ENCODE results near the gene ROBO4.

ROBO4 gene
- long read RNA-seq, donor 1, partial matches to known transcripts: 0 of 1 reads
- long read RNA-seq, donor 1, other reads (novel, unspliced or antisense): 0 of 1 reads
- long read RNA-seq, donor 2, full-length matches to known transcripts: 1 of 1 reads
- long read RNA-seq, donor 2, partial matches to known transcripts: 0 of 1 reads
- long read RNA-seq, donor 2, other reads (novel, unspliced or antisense): 0 of 1 reads
- long read RNA-seq, donor 3: 0 reads
- long read RNA-seq, donor 4: 0 reads
- long read RNA-seq, donor 5, partial matches to known transcripts: 0 of 1 reads
- long read RNA-seq, donor 5, other reads (novel, unspliced or antisense): 0 of 1 reads
- long read RNA-seq, donor 6, partial matches to known transcripts: 0 of 1 reads
- long read RNA-seq, donor 6, other reads (novel, unspliced or antisense): 0 of 1 reads
- long read RNA-seq, donor 7, partial matches to known transcripts: 5 of 7 reads
- long read RNA-seq, donor 7, other reads (novel, unspliced or antisense): 0 of 7 reads
- long read RNA-seq, donor 8, partial matches to known transcripts: 0 of 2 reads
- long read RNA-seq, donor 8, other reads (novel, unspliced or antisense): 0 of 2 reads

DNA sequence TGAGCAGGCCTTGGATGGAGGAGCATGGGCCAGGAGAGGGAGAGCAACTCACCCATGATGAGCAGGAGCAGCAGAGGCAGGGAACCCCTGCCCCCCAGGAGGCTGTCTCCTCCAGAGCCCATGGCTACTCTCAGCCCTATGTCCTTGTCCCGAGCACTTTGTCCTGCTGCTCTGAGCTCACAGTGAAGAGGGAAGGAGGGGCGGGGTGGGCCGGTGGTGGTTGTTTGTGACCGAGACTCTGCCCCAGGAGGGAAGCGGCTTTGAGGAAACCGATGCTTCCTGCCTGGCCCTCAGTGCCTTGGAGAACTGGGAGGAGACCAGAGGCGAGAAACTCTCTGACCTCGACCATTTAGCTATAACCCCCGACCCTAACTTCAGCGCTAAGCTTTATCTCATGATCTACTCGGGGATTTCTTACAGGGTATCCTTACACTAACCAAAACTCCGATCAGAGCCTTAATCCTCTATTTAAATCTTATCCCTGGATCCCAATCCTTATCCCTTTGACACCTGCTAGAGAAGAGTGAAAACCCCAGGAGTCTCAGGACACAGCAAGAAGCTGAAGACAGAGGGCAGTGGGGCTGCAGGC, at the start of gene ROBO4:
TSS of gene ROBO4 (minus strand) at position 192 of the 589 bp plus-strand sequence. CDS start at position 122, 70 bp downstream.
- no peak for DNase-seq

DNA sequence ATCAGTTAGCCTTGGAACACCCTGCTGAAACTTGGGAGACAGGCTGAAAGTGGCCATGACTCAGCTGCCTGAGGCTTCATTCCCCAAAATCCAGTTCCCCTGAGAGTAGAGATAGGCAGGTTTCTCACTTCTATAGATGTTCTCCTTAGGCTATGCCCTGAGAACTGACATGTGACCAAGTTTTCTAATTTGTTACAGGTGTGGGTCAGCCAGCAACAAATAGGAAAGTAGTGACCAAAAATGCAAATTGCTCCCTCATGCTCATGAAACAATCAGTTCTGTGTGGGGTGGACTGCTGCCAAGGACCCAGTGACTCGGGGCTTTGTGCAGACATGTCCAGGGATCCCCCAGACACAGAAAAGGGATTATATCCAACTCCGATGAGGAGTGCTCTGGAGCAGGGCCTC, 49.1 kb upstream of the ROBO4 start:
- no peak for DNase-seq

DNA sequence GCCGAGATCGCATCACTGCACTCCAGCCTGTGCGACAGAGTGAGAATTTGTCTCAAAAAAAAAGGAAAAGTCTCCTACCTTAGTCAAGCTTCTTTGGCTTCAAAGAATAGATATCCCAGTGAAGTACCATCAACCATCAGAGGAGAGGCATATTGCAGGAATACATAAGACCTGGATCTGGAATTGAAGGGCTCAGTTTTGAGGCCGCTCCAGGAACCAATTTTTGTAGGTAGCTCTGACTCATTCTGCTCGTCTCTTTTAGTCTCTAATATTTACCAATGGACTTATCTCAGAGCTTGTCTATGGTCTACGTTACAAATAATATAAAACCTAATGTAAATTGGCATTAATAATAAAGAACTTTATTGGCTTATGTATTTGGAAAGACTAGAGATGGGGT, 48.2 kb upstream of the ROBO4 start:
- DNase-seq: no peak

DNA sequence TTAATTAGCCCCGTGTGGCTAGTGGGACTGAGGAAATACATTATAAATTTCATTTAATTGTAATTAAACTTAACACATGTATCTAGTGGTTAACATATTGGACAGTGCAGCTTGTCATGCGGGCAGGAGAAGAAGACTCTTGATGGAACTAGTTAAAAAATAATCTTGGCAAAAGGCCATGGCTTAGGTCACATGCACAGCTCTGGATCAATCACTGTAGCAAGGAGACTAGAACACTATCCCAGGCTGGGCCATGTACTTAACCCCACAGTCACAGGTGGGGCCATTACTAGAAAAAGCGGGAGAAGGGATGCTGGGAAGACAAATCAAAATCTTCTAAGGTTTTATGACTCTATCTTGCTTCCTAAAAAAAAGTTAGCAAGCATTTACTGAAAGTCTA, 46.9 kb upstream of the ROBO4 start:
- no peak for DNase-seq

DNA sequence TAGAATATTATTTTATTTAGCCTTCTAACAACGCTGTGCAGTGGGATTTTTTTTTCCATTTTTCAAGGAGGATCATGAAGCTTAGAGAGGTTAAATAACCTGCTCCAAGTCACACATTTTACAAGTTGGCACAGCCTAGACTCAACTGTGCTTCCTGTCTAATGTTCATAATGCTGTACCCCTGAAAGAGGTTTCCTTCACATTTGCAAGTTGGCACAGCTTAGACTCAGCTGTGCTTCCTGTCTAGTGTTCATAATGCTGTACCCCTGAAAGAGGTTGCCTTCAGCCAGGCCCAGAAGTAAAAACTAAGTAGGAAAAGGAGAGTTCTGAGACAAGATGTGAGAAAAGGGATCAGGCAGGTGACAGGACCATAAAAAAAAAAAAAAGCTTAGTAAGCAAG, 46.1 kb upstream of the ROBO4 start:
- no peak for DNase-seq

DNA sequence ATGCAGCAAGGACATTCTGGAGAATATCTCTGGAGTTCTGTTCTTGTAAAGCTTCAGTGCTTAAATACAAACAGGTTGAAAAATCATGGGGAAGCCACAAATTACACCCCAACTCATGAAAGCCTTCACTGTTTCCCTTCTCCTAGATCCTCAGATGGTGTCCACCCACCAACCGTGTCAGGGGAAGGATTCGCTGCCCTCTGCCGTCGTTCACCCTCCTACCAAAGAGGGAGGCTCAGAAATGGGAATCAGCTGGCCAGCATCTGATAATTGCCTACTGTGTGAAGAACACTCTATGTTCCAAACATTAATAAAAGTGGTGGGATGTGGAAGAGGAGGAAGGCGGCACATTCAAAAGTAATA, 45.6 kb upstream of the ROBO4 start:
- no peak for DNase-seq

DNA sequence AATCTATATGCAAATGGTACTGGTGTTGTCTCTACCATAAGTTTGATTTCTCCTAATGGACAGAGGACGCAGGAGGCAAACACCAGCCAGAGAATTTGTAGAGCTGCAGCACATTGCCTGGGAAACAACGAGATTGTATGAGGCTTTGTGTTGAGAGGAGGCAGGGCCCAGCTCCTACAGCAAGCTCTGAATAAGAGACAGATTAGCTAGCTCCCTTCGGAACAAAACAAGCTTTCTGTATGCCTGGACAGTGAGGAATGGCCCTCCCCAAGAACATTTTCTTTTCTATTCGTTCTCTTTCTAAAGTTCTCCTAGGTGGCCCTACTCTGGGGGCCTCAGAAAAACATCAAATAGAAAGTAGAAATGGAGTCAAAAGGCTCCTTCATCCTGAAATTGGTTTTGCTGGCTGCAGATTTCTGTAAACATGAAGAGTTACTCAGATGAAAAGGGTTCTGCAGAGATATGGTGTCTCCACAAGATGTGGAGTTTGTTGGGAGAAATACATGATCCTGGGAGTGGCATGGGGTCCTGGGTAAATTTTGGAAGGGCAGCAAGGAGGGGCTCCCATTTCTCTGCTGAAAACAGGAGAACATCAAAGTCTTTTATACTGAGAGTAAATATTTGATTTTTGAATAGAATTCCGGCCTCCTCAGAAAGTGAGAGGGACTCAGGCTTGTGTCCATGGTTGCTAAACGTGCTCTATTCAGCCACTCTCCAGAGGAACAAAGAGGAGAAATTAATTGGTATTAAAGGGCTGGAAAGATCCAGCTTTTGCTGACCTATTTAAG, 45.0 kb upstream of the ROBO4 start:
- no peak for DNase-seq

DNA sequence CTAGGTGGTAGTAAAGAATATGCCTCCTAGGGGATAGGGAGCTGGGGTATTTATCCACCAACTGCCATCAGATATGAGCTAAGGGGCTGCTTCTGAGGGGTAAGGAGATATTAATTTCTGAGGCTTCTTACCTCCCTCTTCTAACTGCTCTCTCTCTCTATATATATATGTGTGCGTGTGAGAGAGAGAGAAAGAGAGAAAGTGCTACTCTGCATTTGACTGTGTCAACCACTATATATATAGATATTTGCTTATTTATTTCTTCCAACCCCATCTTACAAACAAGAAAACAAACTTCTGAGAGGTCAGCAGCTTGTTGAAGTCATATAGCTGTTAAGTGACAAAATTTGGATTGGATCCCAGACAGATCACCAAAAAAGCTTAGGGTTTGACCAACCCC, 44.0 kb upstream of the ROBO4 start:
- DNase-seq: no peak

DNA sequence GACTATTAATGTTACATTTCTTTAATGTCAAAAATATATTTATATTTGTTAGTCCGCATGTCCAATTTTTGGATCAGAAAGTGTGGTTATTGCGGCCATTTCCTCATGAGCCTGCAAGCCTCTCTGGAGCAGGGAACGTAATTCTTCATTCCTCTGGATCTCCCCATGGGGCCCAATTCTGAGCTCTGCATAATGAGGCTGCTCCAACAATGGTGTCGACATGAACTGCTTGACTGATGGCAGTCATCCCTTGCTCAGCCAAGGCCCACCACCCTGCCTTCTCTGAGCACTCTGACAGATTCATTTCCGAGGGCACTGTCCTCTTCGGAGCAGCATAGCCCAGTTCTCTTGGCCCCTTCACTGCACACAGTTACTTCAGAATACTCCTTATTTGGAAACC, 41.3 kb upstream of the ROBO4 start:
- DNase-seq: no peak

DNA sequence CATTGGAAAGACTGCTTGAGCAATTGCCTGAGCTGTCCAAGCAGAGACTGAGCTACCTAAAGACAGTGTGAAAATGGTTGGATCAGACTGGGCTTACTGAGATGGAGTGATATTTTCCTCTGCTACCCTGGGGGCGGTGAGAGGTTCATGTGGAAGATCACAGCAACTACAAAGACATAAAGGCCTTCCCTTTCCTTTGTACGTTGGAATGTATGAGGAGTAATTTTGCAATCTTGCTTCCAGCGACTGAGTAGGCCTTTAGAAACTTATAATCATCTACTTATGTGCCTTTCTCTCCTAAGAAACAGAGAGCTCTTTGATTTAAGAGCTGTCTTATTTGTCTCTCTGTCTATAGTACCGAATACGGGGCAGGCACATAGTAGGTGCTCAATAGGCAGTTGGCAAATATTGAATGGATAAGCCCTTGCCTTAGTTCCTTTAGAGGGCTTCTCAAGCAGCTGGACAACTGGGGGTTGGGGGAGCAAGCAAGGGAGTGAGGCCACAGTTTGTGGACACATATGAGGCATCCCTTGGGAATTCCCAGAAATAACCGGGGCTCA, 40.6 kb upstream of the ROBO4 start:
- no peak for DNase-seq

DNA sequence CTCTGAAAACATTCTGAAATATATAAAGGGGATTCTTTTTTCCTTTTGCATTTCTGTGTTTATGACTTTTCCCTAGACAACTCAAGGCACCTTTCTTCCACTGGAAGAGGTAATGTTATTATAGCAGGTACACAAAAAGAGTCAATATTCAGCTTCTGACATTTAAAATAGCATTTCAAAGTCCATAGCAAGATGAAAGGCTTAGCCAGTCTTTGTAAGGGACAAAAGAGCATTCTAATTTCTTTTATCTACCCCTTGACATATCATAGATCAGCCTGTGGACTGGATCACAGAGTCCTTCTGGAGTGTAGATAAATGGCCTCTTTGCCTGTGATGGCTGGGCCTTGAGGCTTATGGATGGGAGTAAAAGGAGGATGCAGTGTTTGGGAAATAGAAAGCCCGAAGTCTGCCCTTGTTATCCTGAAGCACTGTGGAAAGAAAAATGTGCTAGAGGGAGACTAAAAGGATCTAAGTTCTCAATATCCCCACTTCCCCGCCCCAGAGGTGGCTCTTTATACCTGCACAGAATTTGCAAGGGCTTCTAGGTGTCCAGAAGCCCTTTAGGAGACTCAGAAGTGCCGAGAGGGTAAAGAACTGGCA, 39.8 kb upstream of the ROBO4 start:
- DNase-seq: no peak

DNA sequence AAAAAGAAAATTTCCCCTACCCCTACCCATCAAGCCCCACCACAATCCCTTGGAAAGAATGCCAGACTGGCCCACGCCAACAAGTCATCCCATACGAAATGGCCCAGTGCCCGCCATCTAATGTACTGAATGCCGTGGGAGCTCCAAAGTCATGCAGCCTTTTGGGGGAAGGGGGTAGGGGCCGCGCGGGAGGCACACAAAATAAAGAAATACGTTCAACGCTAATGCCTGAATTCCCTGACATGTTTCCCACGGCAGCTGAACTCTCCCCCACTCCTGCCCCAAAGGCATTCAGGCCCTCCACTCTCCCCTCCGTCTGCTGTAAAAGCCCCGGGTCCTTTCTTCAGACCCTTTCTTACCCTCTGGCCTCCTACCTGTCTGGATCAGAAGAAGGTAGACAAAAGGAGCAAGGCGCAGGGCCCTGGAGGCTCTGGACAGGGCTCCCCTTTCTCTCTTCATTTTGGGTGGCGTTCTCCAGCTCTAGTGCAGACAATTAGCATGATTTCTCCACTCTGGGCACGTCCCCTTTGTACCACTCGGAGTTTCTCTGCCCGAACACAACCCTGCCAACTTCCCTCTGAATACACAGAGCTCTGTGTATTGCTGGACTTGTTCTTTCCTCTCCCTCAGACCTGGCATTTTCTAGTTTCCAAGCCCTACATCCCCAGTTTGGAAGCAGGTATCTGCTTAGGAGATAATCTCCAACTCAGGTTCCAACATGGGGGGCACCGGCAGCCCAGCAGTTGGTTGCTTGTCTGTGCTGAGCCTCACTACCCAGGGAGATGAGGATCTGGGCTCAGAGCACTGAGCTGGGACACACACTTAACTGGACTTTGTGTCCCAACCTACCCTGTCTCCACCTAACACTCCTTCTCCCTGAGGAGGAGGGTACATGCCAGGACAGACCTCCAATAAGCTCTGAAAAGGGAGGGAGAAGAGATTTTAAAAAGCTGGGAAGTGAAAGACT, 38.2 kb upstream of the ROBO4 start, which contains the start of gene HEPACAM:
TSS of gene HEPACAM (minus strand) at position 500 of the 967 bp plus-strand sequence. CDS start at position 459, 41 bp downstream.
- DNase-seq: no peak

DNA sequence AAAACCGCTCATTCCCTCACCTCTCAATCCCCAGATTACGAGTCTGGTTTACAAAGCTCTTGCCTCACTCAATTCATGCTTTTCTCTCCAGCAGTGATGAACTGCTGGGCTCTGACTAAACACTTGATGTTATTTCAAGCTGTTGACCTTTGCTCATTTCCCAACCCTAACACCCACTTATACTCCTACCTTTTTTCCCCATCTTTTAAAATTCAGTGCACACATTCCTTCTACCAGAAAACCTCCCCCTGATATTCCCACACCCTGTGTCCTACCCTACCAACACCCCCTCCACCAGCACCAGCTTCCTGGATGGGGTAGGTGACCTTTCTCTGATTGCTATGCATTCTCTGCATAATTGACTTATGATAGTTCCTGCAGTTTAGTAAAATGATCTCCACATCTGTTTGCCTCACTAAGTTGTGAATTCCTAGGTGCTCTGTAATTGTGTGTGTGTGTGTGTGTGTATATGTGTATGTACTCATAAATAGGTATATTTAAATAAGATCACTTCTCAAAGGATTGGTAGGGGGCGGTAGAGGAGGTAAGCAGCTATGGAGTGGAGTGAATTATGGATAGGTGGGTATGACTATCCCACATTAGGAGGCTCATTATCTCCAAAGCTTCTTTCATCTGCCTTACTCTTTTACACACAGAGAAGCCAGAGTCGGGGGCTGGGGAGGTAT, 37.3 kb upstream of the ROBO4 start:
- peak; percentile 10 for DNase-seq

DNA sequence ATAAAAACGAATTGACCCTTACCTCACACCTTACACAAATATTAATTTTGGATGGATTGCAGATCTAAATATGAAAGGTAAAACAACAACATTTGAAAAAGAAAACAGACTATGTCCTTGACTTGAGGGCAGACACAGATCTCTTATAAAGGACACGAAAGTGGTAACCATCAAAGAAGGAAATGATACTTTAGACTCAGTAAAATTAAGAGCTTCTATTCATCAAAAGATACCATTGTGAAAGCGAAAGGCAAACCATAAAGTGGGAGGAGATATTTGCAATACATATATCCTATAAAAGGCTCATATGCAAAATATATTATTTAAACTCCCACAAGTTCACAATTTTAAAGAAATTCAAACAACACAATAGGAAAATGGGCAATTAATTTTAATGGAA, 33.1 kb upstream of the ROBO4 start:
- DNase-seq: no peak

DNA sequence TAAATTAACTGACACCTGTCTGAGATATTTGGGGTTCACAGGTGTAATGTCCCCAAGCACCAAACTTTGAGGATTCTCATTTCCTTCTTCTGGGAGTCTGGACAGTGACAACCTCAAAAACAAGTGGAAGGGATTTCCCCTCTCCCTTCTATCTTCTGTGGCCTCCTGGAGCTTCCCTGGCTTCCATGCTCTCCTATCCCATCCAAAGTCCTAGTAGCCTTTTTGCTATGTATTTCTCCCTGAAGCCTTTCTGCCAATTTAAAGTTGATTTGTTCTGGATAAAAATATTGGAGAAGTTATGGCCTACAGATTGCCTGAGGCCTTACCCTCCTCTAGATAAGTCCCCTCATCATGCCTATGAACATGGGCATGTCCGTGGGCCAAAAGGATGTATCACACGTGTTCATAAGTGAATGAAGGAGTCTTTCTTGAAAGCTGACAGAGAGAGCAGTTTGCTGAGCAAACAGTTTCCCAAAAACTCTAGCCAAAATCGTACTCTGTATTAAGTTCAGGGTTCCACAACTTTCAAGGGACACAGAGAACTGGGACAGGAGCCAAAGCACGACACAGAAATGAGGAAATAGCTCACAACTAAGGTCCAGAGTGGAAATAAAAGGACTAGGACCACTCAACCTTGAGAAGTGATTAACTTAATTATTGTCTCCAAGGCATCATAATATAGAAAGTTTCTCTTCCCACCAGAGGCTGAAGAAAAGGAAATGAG, 31.4 kb upstream of the ROBO4 start:
- DNase-seq: no peak

DNA sequence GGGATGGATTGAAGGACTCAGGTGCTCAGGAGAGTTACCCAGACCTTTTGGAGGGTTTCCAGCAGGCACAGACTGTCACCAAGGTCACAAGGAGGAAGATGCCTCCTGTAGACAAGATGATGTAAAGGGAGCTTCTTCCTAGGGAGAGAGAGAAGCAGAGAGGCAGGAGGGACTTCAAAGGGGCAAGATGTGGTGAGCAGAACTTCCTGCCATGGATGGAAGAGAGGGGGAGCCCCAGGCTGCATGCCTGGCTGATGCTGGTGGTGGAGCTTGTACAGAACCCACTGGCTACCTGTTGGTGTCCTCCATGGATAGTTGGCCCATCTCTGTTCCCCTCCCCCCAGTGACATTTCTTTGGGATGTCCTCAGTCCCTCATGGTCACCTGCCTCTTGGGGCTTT, 25.6 kb upstream of the ROBO4 start:
- no peak for DNase-seq

DNA sequence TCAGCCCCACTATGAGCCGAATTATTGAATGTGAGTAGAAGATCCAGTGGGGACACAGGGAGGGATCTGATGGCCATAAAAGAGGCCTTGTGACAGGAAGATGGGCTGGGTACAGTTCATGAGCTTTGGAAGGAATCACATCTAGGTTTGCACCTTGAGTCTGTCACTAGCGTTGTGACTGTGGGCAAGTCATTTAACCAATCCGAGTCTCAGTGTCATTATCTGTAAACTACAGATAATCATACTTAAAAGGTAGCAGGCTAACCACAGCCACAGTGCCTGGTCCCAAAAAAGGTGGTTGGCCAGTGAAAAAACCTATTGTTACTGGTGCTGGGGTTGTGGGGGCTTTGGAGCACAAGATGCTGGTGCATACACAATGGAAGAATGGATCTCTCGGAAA, 25.2 kb upstream of the ROBO4 start:
- DNase-seq: no peak

DNA sequence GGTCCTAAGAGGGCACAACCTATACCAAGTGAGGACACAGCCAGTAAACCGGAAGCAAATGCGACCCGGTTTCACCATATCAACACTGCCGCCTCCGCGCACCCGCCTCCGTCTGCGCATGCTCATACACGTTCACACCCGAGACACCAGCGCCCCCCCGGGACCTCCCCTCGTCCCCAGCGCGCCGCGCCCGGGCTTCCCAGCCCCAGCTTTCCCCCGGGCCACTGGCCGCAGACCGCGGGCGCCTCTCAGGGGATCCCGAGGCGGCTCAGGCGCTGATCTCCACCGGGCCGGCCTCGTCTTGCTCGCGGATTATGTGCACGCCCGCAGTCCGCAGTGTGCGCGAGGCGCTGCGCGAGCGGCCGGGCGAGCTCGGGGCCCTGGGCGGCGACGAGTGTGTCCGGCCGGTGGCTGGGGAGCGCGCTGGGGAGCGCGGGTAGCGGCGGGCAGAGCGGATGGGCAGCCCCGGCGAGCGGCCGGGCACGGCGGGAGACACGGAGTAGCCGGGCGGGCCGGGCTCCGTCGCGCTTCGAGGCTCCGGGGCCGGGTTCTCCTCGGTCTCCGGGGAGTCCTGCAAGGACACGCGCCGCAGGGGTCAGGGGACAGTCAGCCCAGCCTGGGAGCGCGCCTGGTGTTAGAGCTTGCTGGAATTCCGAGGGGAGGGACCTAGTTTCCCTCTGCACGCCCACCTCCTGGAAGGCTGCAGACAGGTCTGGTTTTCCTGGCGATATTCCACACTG, 23.4 kb upstream of the ROBO4 start:
- DNase-seq: peak; percentile 95

DNA sequence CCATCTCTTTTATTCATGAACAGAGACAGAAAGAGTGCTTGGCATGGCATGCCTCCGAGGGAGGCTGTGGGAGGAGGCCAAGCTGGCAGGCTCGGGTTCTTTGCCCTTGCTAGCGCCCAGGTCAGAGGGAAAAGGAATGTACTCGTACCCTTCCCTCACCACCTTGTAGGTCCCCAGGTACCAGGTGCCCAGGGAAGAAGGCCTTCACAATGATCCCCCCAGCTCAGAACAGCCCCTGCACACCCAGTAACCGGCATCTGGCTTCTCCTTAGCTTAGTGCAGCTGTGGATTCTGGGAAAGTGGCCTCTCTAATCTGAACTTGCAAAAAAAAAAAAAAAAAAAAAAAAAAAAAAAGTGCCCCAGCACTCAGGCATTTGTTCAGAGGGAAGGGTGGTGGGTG, 22.7 kb upstream of the ROBO4 start:
- DNase-seq: no peak
